Mucosa of rectum (tissue), 2 donors: ENCODE data around the gene KLF13.
A peak's percentile ranks its signal among the peaks of the same experiment; 100 is the strongest.

ENCODE experiments used
- H3K27ac ChIP-seq, 2 donors: one replicate each; pipeline ENCODE4 v1.7.0; 2013; ENCODE audit warnings: inconsistent platforms in 2 of 2, low read depth in 2 of 2, low read length in 2 of 2
- H3K27me3 ChIP-seq, 2 donors: one replicate each; pipeline ENCODE4 v1.7.0; 2013; ENCODE audit warnings: low read length in 2 of 2; ENCODE audit not compliant: control insufficient read depth in 2 of 2, insufficient read depth in 2 of 2
- H3K36me3 ChIP-seq, 2 donors: one replicate each; pipeline ENCODE4 v1.7.0; 2013; ENCODE audit warnings: low read length in 2 of 2; ENCODE audit not compliant: control insufficient read depth in 2 of 2, insufficient read depth in 2 of 2
- H3K4me1 ChIP-seq, 2 donors: one replicate each; pipeline ENCODE4 v1.7.0; 2013; ENCODE audit warnings: low read length in 2 of 2, mild to moderate bottlenecking in 1 of 2; ENCODE audit not compliant: control insufficient read depth in 2 of 2, insufficient read depth in 2 of 2
- H3K4me3 ChIP-seq, 2 donors: one replicate each; pipeline ENCODE4 v1.7.0; 2013; ENCODE audit warnings: low read length in 2 of 2
- H3K9ac ChIP-seq, 2 donors: one replicate each; pipeline ENCODE4 v1.7.0; 2013; ENCODE audit warnings: low read length in 2 of 2, low read depth in 1 of 2, mild to moderate bottlenecking in 1 of 2
- H3K9me3 ChIP-seq, 2 donors: one replicate each; pipeline ENCODE4 v1.7.0; 2013; ENCODE audit warnings: low read length in 2 of 2; ENCODE audit not compliant: control insufficient read depth in 2 of 2
- donor health status: healthy.
- donor health status: Normal muscosa, but diverticular disease.

The KLF13 gene

GRCh38 chr15:31291048-31291578 is 35.5 kb upstream of the KLF13 start:
- H3K9ac ChIP-seq = no peak overlapping the region

GRCh38 chr15:31292391-31293015 is 34.1 kb upstream of the KLF13 start:
- Histone ChIP-seq H3K36me3 (no peaks in the 10 kb centered on the region), H3K4me3 (no peak overlapping the region), H3K27ac (no peak overlapping the region), H3K4me1 (peaks cover 14 to 15% of the 10 kb centered on the region in 2 donors), H3K9me3 (no peaks in the 10 kb centered on the region), H3K27me3 (no peaks in the 10 kb centered on the region), H3K9ac (no peak overlapping the region)

More at GRCh38 chr15:31291048-31291578, 35.5 kb upstream of the KLF13 start:
- no peaks in the 10 kb centered on the region for H3K9me3 ChIP-seq
- no peak overlapping the region for H3K27ac ChIP-seq
- H3K4me3 ChIP-seq = no peak overlapping the region
- H3K4me1 ChIP-seq = peaks cover under 1% of the 10 kb centered on the region in 2 donors
- no peaks in the 10 kb centered on the region for H3K36me3 ChIP-seq
- H3K27me3 ChIP-seq = no peaks in the 10 kb centered on the region

GRCh38 chr15:31293655-31294054 is 33.0 kb upstream of the KLF13 start:
- no peaks in the 10 kb centered on the region for H3K9me3 ChIP-seq
- H3K36me3 ChIP-seq = no peaks in the 10 kb centered on the region
- H3K27ac ChIP-seq = no peak overlapping the region
- no peak overlapping the region for H3K4me3 ChIP-seq
- no peaks in the 10 kb centered on the region for H3K27me3 ChIP-seq
- no peak overlapping the region for H3K9ac ChIP-seq
- H3K4me1 ChIP-seq = peaks cover 22 to 25% of the 10 kb centered on the region in 2 donors

GRCh38 chr15:31294067-31294466 is 32.6 kb upstream of the KLF13 start:
- no peak overlapping the region for H3K9ac ChIP-seq
- H3K9me3 ChIP-seq = no peaks in the 10 kb centered on the region
- no peak overlapping the region for H3K27ac ChIP-seq
- H3K4me3 ChIP-seq = no peak overlapping the region
- H3K4me1 ChIP-seq = peaks cover 22 to 27% of the 10 kb centered on the region in 2 donors
- H3K36me3 ChIP-seq = no peaks in the 10 kb centered on the region
- H3K27me3 ChIP-seq = no peaks in the 10 kb centered on the region

GRCh38 chr15:31295658-31296057 is 31.0 kb upstream of the KLF13 start:
- H3K9me3 ChIP-seq = no peaks in the 10 kb centered on the region
- H3K27ac ChIP-seq = no peak overlapping the region
- H3K9ac ChIP-seq = no peak overlapping the region
- no peak overlapping the region for H3K4me3 ChIP-seq
- no peaks in the 10 kb centered on the region for H3K27me3 ChIP-seq
- no peaks in the 10 kb centered on the region for H3K36me3 ChIP-seq
- peaks cover 22 to 33% of the 10 kb centered on the region in 2 donors for H3K4me1 ChIP-seq

GRCh38 chr15:31296219-31296645 is 30.4 kb upstream of the KLF13 start:
- Histone ChIP-seq H3K27ac (peak overlapping the region; percentile 80), H3K36me3 (no peaks in the 10 kb centered on the region), H3K4me1 (peaks cover 22 to 33% of the 10 kb centered on the region in 2 donors), H3K27me3 (no peaks in the 10 kb centered on the region), H3K4me3 (no peak overlapping the region), H3K9me3 (no peaks in the 10 kb centered on the region), H3K9ac (no peak overlapping the region)

- Histone ChIP-seq H3K9me3 (no peaks in the 10 kb centered on the region), H3K27ac (peak overlapping the region; percentile 80), H3K36me3 (no peaks in the 10 kb centered on the region), H3K27me3 (no peaks in the 10 kb centered on the region), H3K4me3 (no peak overlapping the region), H3K4me1 (peaks cover 22 to 33% of the 10 kb centered on the region in 2 donors), H3K9ac (peak overlapping the region in 1 of 2 donors; percentile 29)
Observed at GRCh38 chr15:31296646-31297574, 29.7 kb upstream of the KLF13 start.

GRCh38 chr15:31297575-31298456 is 28.8 kb upstream of the KLF13 start:
- Histone ChIP-seq H3K27ac (peak overlapping the region; percentile 80), H3K4me3 (peak overlapping the region in 1 of 2 donors; percentile 12), H3K36me3 (no peaks in the 10 kb centered on the region), H3K27me3 (no peaks in the 10 kb centered on the region), H3K9ac (peak overlapping the region in 1 of 2 donors; percentile 29), H3K9me3 (no peaks in the 10 kb centered on the region), H3K4me1 (peaks cover 22 to 35% of the 10 kb centered on the region in 2 donors)

GRCh38 chr15:31298707-31299172 is 27.9 kb upstream of the KLF13 start:
- Histone ChIP-seq H3K36me3 (no peaks in the 10 kb centered on the region), H3K4me1 (peaks cover 28 to 39% of the 10 kb centered on the region in 2 donors), H3K27ac (peak overlapping the region; percentile 16 to 80)

More at GRCh38 chr15:31298707-31299172, 27.9 kb upstream of the KLF13 start:
- Histone ChIP-seq H3K9me3 (no peaks in the 10 kb centered on the region), H3K4me3 (no peak overlapping the region), H3K9ac (no peak overlapping the region), H3K27me3 (no peaks in the 10 kb centered on the region)
